GM12874 (cell line): Measurements from ENCODE around the gene MAGED2.

Experiments
- CTCF ChIP-seq: IDR thresholded peaks from 2 replicates; pipeline ENCODE4 v1.5.1; 2011; ENCODE audit warnings: low read depth, mild to moderate bottlenecking, control low read depth, low read length, moderate library complexity; ENCODE audit not compliant: insufficient read depth

MAGED2 gene

GRCh38 chrX:54807524-54808108 is at the start of gene MAGED2:
TSS of gene MAGED2 (plus strand) at chrX:54807745. CDS start at chrX:54809332, 1,587 bp downstream.
- no peak for TF ChIP-seq CTCF

GRCh38 chrX:54758114-54759055 is 49.2 kb upstream of the MAGED2 start:
- no peak for TF ChIP-seq CTCF

GRCh38 chrX:54776061-54776460 is 31.5 kb upstream of the MAGED2 start:
- no peak for TF ChIP-seq CTCF

DNA sequence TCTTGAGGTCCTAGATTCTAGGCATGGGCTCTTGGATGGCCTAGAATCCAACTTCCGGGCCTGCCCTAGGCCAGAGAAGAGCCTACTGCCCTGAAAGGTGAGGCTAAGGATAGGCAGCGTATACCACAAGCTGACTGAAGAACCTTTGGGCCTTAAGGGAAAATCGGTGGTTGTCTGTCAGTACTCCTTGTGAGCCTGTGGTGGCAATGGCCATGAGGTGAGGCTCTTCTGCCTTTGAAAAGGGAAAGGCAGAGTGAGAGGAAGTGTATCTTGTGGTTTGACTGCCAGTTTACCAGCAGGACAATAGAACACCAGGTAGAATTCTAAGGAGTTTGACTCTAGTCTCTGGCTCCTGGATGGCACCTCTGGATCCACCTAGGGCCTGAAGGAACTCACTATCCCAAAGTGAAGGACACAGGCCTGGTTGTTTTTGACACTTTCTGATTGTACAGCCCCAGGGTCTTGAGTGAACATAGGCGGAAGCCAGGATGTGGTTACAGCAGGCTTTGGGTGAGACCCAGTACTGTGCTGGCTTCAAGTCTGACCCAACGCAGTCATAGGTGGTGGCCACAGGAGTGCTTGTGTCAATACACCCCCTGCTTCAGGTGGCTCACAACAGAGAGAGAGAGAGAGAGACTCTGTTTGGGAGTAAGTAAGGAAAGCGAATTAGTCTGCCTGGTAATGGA is 30.4 kb upstream of the MAGED2 start:
- no peak for TF ChIP-seq CTCF

- peak; percentile 23; the same call in 1 of the 2 replicates for TF ChIP-seq CTCF
Measured at GRCh38 chrX:54785901-54786300, 21.6 kb upstream of the MAGED2 start.

DNA sequence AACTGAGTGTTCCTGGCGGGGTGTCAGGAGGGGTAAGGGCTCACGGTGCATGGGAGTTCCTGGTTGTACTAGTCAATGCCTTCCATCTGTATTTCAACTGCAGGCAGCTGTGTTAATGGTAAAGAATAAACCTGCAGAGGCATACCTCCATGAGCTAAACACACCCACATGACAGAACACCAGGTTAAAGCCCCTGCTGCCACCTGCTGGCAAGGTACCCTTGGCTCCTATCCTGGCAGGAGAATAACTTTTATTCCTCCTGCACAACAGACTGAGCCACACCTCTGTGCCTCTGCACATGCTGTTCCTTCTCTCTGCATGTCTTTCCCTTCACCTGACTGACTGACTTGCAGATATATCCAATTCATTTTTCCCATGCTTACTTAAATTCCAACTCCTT is 20.6 kb upstream of the MAGED2 start:
- TF ChIP-seq CTCF = peak; percentile 31; the same call in 1 of the 2 replicates

DNA sequence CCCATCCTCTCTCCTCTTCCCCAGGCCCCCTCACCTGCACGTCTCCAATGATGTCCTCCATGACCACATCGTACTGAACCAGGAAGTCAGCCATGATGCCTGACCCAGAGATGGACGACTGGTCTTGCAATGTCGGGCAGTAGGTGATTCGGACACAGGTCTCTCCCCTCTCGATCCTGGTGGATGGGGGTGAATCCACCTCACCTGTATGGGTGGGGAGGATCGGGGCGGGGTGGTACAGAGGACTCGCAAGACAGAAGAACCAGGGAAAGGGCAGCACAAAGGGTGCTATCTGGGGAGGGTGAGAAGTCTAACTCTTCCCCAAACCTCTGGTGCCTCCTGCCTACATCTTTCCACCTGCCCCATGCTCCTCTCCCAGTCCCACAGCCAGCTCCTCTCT is 19.1 kb upstream of the MAGED2 start:
- no peak for TF ChIP-seq CTCF
